SK-N-SH treated with all-trans-retinoic acid at 6 μM for 48 hours (cell line): ENCODE measurements around the gene LRRC74B.

Experiments used
- ATAC-seq: fragments of 200-7000 bp; cut with Tn5 transposase; 3 replicates; pipeline ENCODE4 v1.9.1; 2020; ENCODE audit warnings: mild to moderate bottlenecking, moderate library complexity
- ARNTL ChIP-seq: fragments of 450-650 bp; formaldehyde crosslinking; IDR thresholded peaks from 2 replicates; pipeline ENCODE4 v1.5.0; 2020; ENCODE audit warnings: low read depth, mild to moderate bottlenecking, moderate library complexity, borderline replicate concordance
- BACH2 ChIP-seq: fragments of 250-450 bp; sonication (Bioruptor Pico); IDR thresholded peaks from 2 replicates; pipeline ENCODE4 v1.9.0; 2021; ENCODE audit warnings: mild to moderate bottlenecking, borderline replicate concordance
- CSDC2 ChIP-seq: fragments of 250-450 bp; sonication (Bioruptor Pico); IDR thresholded peaks from 2 replicates; pipeline ENCODE4 v1.5.0; 2020; ENCODE audit warnings: mild to moderate bottlenecking, moderate library complexity
- ESRRG ChIP-seq: fragments of 250-450 bp; sonication (Bioruptor Pico); IDR thresholded peaks from 2 replicates; pipeline ENCODE4 v1.6.1; 2021; ENCODE audit warnings: mild to moderate bottlenecking
- GLIS3 ChIP-seq: fragments of 250-450 bp; sonication (Bioruptor Pico); IDR thresholded peaks from 2 replicates; pipeline ENCODE4 v1.5.0; 2020; ENCODE audit warnings: mild to moderate bottlenecking, moderate library complexity
- ISL1 ChIP-seq: fragments of 250-450 bp; sonication (Bioruptor Pico); IDR thresholded peaks from 2 replicates; pipeline ENCODE4 v2.1.2; 2022; ENCODE audit warnings: mild to moderate bottlenecking, moderate library complexity
- OSR1 ChIP-seq: fragments of 250-450 bp; sonication (Bioruptor Pico); IDR thresholded peaks from 2 replicates; pipeline ENCODE4 v1.8.0; 2022; ENCODE audit warnings: moderate library complexity, mild to moderate bottlenecking, inconsistent platforms
- PPARA ChIP-seq: fragments of 250-450 bp; sonication (Bioruptor Pico); IDR thresholded peaks from 2 replicates; pipeline ENCODE4 v1.5.0; 2020; ENCODE audit warnings: mild to moderate bottlenecking, borderline replicate concordance
- RARB ChIP-seq: fragments of 250-450 bp; sonication (Bioruptor Pico); IDR thresholded peaks from 2 replicates; pipeline ENCODE4 v1.8.0; 2021; ENCODE audit warnings: mild to moderate bottlenecking, moderate library complexity
- SNAI2 ChIP-seq: fragments of 250-450 bp; sonication (Bioruptor Pico); IDR thresholded peaks from 2 replicates; pipeline ENCODE4 v1.5.0; 2020; ENCODE audit warnings: mild to moderate bottlenecking, moderate library complexity
- TCF4 ChIP-seq: fragments of 250-450 bp; sonication (Bioruptor Pico); IDR thresholded peaks from 2 replicates; pipeline ENCODE4 v1.8.0; 2021; ENCODE audit warnings: mild to moderate bottlenecking, moderate library complexity, borderline replicate concordance
- TOX ChIP-seq: fragments of 250-450 bp; sonication (Bioruptor Pico); IDR thresholded peaks from 2 replicates; pipeline ENCODE4 v1.8.0; 2021; ENCODE audit warnings: mild to moderate bottlenecking, moderate library complexity, borderline replicate concordance
- ZC3H10 ChIP-seq: fragments of 250-450 bp; sonication (Bioruptor Pico); IDR thresholded peaks from 2 replicates; pipeline ENCODE4 v1.5.1; 2021; ENCODE audit warnings: mild to moderate bottlenecking, moderate library complexity
- ZFP3 ChIP-seq: fragments of 250-450 bp; sonication (Bioruptor Pico); IDR thresholded peaks from 2 replicates; pipeline ENCODE4 v1.5.0; 2020; ENCODE audit warnings: mild to moderate bottlenecking, moderate library complexity
- ZFP30 ChIP-seq: fragments of 450-650 bp; formaldehyde crosslinking; IDR thresholded peaks from 2 replicates; pipeline ENCODE4 v1.5.0; 2022; ENCODE audit warnings: mild to moderate bottlenecking, moderate library complexity
- ZNF70 ChIP-seq: fragments of 450-650 bp; formaldehyde crosslinking; IDR thresholded peaks from 2 replicates; pipeline ENCODE4 v1.5.0; 2020; ENCODE audit warnings: mild to moderate bottlenecking, moderate library complexity
- ZNF8 ChIP-seq: fragments of 450-650 bp; formaldehyde crosslinking; IDR thresholded peaks from 2 replicates; pipeline ENCODE4 v1.5.0; 2020; ENCODE audit warnings: mild to moderate bottlenecking, moderate library complexity
- TF ChIP-seq, protein P1 (sequence below): fragments of 250-450 bp; sonication (Bioruptor Pico); IDR thresholded peaks from 2 replicates; pipeline ENCODE4 v1.8.0; 2021; ENCODE audit warnings: low read depth, mild to moderate bottlenecking, moderate library complexity, borderline replicate concordance
- TF ChIP-seq, protein P2 (sequence below): fragments of 250-450 bp; sonication (Bioruptor Pico); IDR thresholded peaks from 2 replicates; pipeline ENCODE4 v1.5.1; 2020; ENCODE audit warnings: low read depth, mild to moderate bottlenecking, moderate library complexity
- TF ChIP-seq, protein P3 (sequence below): fragments of 250-450 bp; sonication (Bioruptor Pico); IDR thresholded peaks from 2 replicates; pipeline ENCODE4 v1.5.0; 2020; ENCODE audit warnings: mild to moderate bottlenecking, moderate library complexity
- TF ChIP-seq, protein P4 (sequence below): fragments of 250-450 bp; sonication (Bioruptor Pico); IDR thresholded peaks from 2 replicates; pipeline ENCODE4 v1.5.1; 2021; ENCODE audit warnings: mild to moderate bottlenecking, moderate library complexity
- TF ChIP-seq, protein P5 (sequence below): fragments of 250-450 bp; sonication (Bioruptor Pico); IDR thresholded peaks from 2 replicates; pipeline ENCODE4 v1.8.0; 2020; ENCODE audit warnings: mild to moderate bottlenecking, moderate library complexity, borderline replicate concordance

LRRC74B gene

DNA sequence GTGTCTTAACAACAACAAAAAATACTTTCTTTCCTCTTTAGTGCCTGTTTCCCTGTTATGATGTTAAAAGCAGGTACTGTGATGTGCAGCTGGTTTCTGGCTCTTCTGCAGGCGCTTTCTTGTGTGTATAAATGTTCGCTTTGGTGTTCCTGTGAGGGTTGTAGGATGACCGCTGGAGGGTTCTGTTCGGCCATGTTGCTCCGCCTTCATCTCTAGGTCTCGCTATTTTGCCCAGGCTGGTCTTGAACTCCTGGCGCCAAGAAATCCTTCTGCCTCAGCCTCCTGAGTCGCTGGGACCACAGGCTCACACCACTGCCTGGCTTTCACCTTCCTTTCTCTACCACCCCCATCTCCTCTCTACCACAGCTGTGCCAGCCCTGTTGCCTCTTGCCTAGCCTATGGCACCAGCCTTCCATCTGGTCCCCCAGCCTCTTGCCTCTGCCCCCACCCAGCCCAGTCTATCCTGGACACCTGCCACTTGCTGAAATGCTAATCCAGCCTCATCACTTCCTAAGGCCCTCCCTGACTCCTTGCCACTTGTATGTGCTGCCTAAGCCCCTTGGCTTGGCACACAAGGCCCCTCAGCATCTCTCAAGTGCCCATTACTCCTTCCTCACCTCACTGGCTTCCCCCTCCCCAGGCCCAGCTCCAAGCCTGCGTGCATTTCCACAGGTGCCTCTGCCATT, 5.5 kb downstream of the LRRC74B start:
- ATAC-seq: no peak

DNA sequence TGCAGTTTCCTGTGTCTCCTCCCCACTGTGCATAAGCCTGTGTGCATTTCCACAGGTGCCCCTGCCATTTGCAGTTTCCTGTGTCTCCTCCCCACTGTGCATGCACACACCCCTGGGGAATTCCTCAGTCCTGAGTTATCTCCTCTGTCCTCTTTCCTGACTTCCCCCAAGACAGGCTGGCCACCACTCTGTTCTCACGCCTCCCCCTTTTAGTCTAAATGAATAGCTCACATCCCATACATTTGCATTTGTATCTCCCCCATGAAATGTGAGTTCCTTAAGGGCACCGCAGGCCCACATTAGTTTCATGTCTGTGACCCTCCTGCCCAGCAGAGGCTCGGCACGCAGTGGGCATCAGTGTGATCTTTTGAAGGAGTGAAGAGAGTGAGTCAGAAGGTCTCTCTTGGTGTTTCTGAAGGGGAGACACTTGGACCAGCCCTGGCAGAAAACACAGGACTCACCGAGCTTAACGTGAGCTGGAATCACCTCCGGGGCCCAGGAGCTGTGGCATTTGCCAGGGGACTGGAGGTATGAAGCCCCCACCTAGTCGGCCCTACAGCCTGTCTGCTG, 6.2 kb downstream of the LRRC74B start:
- TF ChIP-seq, protein P1, sequence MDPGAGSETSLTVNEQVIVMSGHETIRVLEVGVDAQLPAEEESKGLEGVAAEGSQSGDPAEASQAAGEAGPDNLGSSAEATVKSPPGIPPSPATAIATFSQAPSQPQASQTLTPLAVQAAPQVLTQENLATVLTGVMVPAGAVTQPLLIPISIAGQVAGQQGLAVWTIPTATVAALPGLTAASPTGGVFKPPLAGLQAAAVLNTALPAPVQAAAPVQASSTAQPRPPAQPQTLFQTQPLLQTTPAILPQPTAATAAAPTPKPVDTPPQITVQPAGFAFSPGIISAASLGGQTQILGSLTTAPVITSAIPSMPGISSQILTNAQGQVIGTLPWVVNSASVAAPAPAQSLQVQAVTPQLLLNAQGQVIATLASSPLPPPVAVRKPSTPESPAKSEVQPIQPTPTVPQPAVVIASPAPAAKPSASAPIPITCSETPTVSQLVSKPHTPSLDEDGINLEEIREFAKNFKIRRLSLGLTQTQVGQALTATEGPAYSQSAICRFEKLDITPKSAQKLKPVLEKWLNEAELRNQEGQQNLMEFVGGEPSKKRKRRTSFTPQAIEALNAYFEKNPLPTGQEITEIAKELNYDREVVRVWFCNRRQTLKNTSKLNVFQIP (CRISPR knock-in tag): no peak
- TF ChIP-seq ARNTL (CRISPR knock-in tag) (no peak), ZFP30 (CRISPR knock-in tag) (no peak), RARB (CRISPR knock-in tag) (no peak), PPARA (CRISPR knock-in tag) (no peak), ZC3H10 (CRISPR knock-in tag) (no peak), CSDC2 (CRISPR knock-in tag) (no peak), SNAI2 (CRISPR knock-in tag) (no peak), TOX (no peak), OSR1 (CRISPR knock-in tag) (no peak), ZFP3 (CRISPR knock-in tag) (no peak), TCF4 (CRISPR knock-in tag) (no peak), ZNF70 (CRISPR knock-in tag) (no peak), ZNF8 (CRISPR knock-in tag) (no peak), ESRRG (CRISPR knock-in tag) (no peak), GLIS3 (no peak)
- TF ChIP-seq, protein P2, sequence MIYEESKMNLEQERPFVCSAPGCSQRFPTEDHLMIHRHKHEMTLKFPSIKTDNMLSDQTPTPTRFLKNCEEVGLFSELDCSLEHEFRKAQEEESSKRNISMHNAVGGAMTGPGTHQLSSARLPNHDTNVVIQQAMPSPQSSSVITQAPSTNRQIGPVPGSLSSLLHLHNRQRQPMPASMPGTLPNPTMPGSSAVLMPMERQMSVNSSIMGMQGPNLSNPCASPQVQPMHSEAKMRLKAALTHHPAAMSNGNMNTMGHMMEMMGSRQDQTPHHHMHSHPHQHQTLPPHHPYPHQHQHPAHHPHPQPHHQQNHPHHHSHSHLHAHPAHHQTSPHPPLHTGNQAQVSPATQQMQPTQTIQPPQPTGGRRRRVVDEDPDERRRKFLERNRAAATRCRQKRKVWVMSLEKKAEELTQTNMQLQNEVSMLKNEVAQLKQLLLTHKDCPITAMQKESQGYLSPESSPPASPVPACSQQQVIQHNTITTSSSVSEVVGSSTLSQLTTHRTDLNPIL (CRISPR knock-in tag): no peak
- TF ChIP-seq, protein P3, sequence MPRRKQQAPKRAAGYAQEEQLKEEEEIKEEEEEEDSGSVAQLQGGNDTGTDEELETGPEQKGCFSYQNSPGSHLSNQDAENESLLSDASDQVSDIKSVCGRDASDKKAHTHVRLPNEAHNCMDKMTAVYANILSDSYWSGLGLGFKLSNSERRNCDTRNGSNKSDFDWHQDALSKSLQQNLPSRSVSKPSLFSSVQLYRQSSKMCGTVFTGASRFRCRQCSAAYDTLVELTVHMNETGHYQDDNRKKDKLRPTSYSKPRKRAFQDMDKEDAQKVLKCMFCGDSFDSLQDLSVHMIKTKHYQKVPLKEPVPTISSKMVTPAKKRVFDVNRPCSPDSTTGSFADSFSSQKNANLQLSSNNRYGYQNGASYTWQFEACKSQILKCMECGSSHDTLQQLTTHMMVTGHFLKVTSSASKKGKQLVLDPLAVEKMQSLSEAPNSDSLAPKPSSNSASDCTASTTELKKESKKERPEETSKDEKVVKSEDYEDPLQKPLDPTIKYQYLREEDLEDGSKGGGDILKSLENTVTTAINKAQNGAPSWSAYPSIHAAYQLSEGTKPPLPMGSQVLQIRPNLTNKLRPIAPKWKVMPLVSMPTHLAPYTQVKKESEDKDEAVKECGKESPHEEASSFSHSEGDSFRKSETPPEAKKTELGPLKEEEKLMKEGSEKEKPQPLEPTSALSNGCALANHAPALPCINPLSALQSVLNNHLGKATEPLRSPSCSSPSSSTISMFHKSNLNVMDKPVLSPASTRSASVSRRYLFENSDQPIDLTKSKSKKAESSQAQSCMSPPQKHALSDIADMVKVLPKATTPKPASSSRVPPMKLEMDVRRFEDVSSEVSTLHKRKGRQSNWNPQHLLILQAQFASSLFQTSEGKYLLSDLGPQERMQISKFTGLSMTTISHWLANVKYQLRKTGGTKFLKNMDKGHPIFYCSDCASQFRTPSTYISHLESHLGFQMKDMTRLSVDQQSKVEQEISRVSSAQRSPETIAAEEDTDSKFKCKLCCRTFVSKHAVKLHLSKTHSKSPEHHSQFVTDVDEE: no peak
- TF ChIP-seq, protein P4, sequence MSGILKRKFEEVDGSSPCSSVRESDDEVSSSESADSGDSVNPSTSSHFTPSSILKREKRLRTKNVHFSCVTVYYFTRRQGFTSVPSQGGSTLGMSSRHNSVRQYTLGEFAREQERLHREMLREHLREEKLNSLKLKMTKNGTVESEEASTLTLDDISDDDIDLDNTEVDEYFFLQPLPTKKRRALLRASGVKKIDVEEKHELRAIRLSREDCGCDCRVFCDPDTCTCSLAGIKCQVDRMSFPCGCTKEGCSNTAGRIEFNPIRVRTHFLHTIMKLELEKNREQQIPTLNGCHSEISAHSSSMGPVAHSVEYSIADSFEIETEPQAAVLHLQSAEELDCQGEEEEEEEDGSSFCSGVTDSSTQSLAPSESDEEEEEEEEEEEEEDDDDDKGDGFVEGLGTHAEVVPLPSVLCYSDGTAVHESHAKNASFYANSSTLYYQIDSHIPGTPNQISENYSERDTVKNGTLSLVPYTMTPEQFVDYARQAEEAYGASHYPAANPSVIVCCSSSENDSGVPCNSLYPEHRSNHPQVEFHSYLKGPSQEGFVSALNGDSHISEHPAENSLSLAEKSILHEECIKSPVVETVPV (CRISPR knock-in tag): no peak
- TF ChIP-seq, protein P5, sequence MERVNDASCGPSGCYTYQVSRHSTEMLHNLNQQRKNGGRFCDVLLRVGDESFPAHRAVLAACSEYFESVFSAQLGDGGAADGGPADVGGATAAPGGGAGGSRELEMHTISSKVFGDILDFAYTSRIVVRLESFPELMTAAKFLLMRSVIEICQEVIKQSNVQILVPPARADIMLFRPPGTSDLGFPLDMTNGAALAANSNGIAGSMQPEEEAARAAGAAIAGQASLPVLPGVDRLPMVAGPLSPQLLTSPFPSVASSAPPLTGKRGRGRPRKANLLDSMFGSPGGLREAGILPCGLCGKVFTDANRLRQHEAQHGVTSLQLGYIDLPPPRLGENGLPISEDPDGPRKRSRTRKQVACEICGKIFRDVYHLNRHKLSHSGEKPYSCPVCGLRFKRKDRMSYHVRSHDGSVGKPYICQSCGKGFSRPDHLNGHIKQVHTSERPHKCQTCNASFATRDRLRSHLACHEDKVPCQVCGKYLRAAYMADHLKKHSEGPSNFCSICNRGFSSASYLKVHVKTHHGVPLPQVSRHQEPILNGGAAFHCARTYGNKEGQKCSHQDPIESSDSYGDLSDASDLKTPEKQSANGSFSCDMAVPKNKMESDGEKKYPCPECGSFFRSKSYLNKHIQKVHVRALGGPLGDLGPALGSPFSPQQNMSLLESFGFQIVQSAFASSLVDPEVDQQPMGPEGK (CRISPR knock-in tag): no peak
- ATAC-seq: peak; percentile 24; the same call in 2 of the 3 replicates

More for the DNA sequence above, 5.5 kb downstream of the LRRC74B start:
- TF ChIP-seq OSR1 (CRISPR knock-in tag): no peak
- TF ChIP-seq, protein P2 (CRISPR knock-in tag): no peak
- TF ChIP-seq BACH2: no peak
- TF ChIP-seq, protein P1 (CRISPR knock-in tag): no peak
- no peak for TF ChIP-seq ESRRG (CRISPR knock-in tag)
- TF ChIP-seq ZFP3 (CRISPR knock-in tag): no peak
- no peak for TF ChIP-seq ISL1 (CRISPR knock-in tag)
- TF ChIP-seq ZC3H10 (CRISPR knock-in tag): no peak
